Frontal cortex (tissue), 4 donors: ENCODE measurements around the gene RAB21. TPM values are rescaled to one million over a fixed set of nuclear protein-coding genes. Genes with fewer than 3 reads are reported as not detected.
A peak's percentile ranks its signal among the peaks of the same experiment; 100 is the strongest.
"Not testable (repeated sequence)": the region's sequence is repeated elsewhere in the genome, so short reads cannot be mapped to it uniquely, and the experiment has no call there.

Experiments used
- DNase-seq, 2 donors: peaks; one replicate each; pipeline ENCODE4 v3.0.0; 2012; ENCODE audit warnings: low spot score in 2 of 2
- FAIRE-seq: peaks from 2 replicates; lab custom pipeline; 2012; peaks lifted over from hg19 to GRCh38; lab: Jason Lieb, UNC
- total RNA-seq: library from RNA; depleted of rRNA; stranded (reverse); fragments of >200 nt; gene quantifications from one replicate; pipeline ENCODE4 v1.2.3, GENCODE V29; 2014
- donor health status: control.
- donor health status: control.
- donor health status: control.

The RAB21 gene
- total RNA-seq, 1 donor from 2014 or later, result 14.3 TPM

DNA sequence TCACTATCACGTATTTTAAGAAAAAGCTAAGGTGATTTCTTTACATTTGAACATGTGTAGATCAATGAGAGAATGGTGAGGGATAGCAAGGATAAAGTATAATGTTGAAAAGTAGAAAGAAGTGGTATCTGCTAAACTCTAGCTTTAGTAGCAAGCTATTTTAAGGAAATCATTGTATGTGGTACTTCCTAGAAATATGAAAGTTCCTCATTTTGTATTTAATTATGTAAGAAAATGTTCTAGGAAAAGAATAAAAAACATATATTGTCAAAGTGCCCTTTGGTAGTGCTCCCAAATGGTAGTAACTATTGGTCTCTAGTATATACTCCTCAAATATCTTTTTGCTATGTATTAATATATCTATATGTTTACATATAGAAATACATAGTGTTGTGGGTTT lies 35.7 kb downstream of the RAB21 start:
- FAIRE-seq, result no peak
- DNase-seq, result no peak

GRCh38 chr12:71791473-71792150 lies 36.9 kb downstream of the RAB21 start:
- FAIRE-seq (no peak), DNase-seq (no peak)

DNA sequence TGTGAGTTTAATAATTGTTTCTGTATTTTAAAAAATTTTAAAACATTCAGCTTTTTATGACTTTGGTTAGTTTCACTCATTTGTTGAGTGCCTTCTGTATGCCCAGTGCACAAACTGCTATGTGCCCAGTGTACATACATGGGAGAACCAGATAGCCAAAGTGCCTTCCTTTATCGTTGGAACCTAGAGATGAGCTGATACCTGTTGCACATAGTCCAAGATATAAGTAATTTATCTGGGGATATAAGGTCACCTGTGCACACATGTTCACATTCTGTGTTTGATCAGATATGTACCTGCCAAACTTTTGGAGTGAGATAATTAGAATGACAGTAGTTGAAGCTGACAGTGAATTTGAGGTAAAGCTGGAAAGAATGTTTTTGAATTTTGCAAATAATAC lies 37.9 kb downstream of the RAB21 start:
- FAIRE-seq, result no peak
- DNase-seq, result no peak

DNA sequence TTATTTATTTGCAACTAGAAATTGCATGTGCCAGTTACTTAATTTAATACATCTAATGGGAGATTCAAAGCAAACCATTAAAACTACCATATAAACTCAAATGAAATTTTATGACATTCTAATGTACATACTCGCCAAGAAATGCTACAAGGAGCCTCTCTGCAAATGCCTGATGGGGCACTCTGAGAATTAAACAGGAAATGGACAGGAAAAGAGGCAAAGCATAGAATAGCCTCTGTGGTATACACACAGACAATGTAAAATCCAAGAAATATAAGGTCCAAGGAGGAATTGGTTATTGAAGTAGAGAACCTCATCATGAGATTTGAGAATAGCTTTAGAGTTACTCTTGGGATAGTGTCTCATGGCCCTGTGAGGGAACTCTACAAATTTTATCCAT lies 41.2 kb downstream of the RAB21 start:
- FAIRE-seq, result no peak
- no peak for DNase-seq

GRCh38 chr12:71797531-71797930 lies 42.9 kb downstream of the RAB21 start:
- FAIRE-seq (no peak), DNase-seq (no peak)

DNA sequence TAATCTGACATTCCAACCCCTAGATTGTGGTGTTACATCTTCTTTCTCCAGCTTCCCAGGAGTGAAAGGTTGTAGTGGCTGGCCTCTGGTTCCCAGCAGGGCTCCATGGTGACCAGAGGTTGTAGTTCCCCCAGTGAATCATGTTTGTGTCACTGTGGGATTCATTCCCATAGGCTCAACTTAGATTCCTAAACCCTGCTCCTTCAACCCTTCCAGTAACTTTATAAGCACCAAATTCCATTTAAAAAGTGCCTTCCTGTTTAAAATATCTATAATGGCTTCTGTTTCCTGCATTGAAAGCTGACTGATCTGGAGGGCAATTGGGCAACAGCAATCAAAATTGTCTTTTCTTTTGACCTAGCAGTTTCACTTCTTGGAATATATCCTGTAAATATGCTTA lies 44.4 kb downstream of the RAB21 start:
- FAIRE-seq, result no peak
- no peak for DNase-seq

DNA sequence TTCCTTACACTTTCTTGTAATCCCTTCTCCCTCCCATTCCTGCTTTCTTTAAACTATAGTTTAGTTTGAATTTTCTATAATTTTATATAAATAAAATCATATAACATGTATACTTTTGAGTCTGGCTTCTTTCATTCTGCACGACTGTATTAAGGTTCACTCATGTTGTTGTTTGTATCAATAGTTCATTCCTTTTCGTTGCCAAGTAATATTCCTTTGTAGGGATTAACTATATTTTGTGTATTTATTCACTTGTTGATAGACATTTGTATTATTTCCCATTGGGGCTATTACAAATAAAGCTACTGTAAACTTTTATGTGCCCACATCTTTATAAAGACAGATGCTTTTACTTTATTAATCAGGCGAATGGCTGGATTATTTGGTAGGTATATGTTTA lies 45.5 kb downstream of the RAB21 start:
- no peak for DNase-seq
- no peak for FAIRE-seq

DNA sequence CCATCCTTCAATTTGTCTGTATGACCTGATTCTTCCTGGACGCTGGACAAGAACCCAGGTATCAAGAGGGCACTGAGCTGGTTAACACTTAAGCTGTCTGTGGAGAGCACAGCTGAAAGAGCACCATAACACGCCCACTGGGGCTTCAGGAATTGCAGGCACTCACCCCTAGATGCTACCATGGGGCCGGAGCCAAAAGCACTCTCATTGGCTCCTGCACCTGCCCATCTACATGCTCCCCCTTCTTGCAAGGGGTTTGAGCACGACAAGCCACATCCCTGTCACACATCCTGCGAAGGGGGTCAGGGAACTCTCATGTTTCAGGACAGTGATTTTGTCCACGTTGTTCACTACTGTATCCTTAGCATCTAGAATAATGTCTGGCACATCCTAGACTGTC lies 49.8 kb downstream of the RAB21 start:
- no peak for DNase-seq
- no peak for FAIRE-seq

GRCh38 chr12:71810921-71811320 lies 56.3 kb downstream of the RAB21 start:
- no peak for FAIRE-seq
- DNase-seq, result no peak

GRCh38 chr12:71815242-71815641 lies 60.6 kb downstream of the RAB21 start:
- not testable (repeated sequence) for DNase-seq, FAIRE-seq

GRCh38 chr12:71822088-71822487 lies 67.4 kb downstream of the RAB21 start:
- not testable (repeated sequence) for FAIRE-seq, DNase-seq

DNA sequence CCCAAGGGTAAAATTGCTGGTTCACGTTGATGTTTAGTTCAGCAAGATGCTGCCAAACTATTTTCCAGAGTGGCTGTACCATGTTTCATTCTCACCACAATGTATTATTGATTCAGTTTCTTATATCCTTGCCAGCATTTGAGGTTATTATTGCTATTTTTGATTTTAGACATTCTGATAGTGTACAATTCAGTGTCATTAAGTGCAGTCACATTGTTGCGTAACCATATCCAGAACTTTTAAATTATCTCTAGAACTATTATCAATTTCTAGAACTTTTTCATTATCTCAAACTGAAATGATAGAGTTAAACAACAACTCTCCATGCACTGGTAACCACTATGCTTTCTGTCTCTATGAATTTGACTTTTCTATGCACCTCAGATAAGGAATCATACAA lies 74.2 kb downstream of the RAB21 start:
- DNase-seq (no peak), FAIRE-seq (no peak)

DNA sequence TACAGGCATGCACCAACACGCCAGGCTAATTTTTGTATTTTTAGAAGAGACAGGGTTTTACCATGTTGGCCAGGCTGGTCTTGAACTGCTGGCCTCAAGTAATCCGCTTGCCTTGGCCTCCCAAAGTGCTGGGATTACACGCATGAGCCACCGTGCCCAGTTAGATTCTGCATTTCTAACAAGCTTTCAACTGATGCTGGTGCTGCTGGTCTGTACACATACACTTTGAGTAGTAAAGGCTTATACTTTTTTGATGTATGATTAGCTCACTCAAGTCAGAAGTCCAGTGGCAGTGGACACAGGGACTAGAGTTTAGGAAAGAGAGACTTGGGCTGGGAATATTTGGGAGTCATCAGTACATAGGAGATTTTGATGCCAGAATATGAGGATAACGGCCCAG lies 82.7 kb downstream of the RAB21 start:
- no peak for DNase-seq
- FAIRE-seq, result no peak

GRCh38 chr12:71838231-71838630 lies 83.6 kb downstream of the RAB21 start:
- FAIRE-seq, result no peak

GRCh38 chr12:71838676-71839075 lies 84.0 kb downstream of the RAB21 start:
- FAIRE-seq (no peak), DNase-seq (no peak)

More at GRCh38 chr12:71838231-71838630, 83.6 kb downstream of the RAB21 start:
- DNase-seq, result no peak

DNA sequence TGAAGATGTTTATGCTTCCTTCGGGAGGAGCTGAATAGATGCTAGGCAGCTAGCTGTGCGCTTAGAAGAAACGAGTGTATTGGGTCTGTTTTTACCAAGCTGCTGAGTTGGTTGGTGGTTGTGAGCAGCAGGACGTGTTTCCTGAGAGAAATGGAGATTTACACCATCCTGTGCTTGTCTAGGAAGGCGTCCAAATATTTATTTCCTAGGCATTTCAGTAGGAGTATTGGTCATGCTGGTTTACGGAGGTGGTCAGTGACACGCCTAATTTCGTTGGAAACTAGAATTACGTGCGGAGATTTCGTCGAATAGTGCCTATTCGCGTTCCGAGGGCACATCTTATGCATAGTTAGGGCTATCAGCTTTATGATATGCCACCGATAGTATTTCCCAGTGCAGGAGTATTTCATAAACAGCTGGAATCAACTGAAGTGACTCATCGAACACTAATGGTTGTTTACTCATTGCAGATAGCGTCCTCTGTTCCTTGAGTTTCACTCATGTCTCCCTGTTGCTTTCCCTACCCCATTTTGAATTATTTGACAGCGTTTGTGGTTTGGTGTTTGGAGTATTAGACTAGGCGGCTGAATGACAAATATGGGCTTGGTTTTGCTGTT lies 85.7 kb downstream of the RAB21 start:
- no peak for FAIRE-seq
- peak in 1 of 2 donors; percentile 11 for DNase-seq

- FAIRE-seq (no peak), DNase-seq (peak in 1 of 2 donors; percentile 13)
These were observed 91.8 kb downstream of the RAB21 start for GRCh38 chr12:71846322-71846940.

GRCh38 chr12:71848212-71848611 lies 93.5 kb downstream of the RAB21 start:
- DNase-seq, result no peak
- no peak for FAIRE-seq

GRCh38 chr12:71849109-71849851 lies 94.6 kb downstream of the RAB21 start:
- FAIRE-seq, result no peak
- no peak for DNase-seq
